Raji (cell line): ENCODE measurements around the gene AIFM1.
A peak's percentile ranks its signal among the peaks of the same experiment; 100 is the strongest.

Experiments used
- POLR2A ChIP-seq: IDR thresholded peaks from 2 replicates; pipeline ENCODE4 v1.6.1; 2011; ENCODE audit warnings: low read depth, low read length, control low read depth; ENCODE audit not compliant: insufficient read depth

AIFM1 gene

DNA sequence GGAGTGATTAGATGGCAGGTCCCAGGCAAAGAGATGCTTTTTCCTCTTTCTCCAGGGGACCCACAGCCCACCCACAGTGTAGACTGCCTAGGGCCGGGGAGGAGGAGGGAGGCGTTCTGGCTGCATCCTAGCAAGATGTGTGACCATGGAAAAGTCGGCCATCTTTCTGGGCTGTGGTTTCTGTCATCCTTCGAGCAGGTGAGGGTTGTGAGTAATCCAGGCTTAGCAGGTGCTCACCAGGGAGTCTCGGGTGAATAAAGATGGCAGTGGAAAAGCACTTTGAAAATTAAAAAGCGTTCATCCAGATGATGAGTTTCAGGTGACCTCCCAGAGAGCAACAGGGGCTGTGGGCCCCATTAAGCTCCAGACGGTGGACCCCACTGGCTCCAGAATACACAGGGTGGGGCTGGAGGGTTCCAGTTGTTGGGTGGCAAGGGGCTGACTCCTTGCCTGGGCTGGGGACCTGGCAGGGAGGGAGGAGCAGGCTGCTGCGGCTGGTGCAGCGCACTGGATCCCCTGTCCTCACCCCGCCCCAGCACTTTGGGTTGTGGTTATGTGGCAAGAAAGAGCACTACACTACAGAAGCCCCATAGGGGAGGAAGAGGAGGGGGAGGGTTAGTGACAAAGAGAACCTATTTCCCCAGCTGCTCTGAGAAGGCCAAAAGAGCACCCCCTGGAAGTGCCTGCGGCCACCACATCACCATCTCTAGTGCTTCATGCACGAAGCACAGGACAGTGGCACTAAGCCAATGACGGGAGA lies 79.0 kb downstream of the AIFM1 start:
- peak; percentile 50; the same call in 1 of the 2 replicates for TF ChIP-seq POLR2A

DNA sequence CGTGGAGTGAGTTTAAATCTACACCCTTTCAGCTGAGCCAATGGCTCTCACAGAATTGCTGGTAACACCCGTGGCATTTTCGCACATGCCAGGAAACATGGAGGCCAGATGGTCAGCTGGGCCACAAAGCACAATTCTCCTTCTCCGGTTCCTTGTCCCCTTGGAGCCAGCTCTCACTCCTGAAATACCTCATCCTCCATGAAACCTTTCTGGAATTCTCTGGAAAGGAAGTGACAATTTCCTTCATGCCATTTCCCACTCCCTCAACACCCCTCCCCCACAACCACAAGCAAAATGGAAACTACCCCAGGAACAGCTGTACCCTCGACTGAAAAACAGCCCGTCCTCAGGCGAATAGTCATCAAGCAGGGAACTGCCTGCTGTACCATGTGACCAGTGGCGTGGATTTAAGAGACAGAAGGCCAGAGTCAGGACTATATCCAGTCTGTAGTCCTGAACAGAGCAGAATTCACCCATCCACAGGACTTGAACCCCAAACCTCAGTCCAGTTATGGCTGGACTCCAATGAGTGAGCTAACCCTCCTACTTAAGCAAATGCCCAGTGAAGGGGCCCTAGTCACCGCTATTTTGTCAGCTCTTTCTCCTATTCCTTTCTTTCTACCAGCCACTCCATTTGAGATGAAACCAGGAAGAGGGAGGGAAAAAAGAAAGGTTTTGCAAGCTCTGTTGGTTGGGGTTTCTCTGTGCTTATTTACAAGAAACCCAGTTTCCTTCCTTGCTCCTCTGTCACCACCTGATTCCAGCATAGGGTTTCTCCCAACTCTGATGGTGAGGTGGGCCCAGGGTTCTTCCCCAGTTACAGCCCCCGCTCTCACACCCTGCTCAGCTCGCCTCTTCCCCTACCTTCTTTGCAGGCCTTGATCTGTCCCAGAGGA lies 79.8 kb downstream of the AIFM1 start:
- TF ChIP-seq POLR2A, result peak; percentile 40; the same call in 1 of the 2 replicates

GRCh38 chrX:130084631-130085237 lies 80.9 kb downstream of the AIFM1 start:
- no peak; the same call in 1 of the 2 replicates for TF ChIP-seq POLR2A

- TF ChIP-seq POLR2A, result peak; percentile 50
Measured at GRCh38 chrX:130083656-130084382, 81.8 kb downstream of the AIFM1 start.

GRCh38 chrX:130083107-130083490 lies 82.5 kb downstream of the AIFM1 start:
- no peak for TF ChIP-seq POLR2A

DNA sequence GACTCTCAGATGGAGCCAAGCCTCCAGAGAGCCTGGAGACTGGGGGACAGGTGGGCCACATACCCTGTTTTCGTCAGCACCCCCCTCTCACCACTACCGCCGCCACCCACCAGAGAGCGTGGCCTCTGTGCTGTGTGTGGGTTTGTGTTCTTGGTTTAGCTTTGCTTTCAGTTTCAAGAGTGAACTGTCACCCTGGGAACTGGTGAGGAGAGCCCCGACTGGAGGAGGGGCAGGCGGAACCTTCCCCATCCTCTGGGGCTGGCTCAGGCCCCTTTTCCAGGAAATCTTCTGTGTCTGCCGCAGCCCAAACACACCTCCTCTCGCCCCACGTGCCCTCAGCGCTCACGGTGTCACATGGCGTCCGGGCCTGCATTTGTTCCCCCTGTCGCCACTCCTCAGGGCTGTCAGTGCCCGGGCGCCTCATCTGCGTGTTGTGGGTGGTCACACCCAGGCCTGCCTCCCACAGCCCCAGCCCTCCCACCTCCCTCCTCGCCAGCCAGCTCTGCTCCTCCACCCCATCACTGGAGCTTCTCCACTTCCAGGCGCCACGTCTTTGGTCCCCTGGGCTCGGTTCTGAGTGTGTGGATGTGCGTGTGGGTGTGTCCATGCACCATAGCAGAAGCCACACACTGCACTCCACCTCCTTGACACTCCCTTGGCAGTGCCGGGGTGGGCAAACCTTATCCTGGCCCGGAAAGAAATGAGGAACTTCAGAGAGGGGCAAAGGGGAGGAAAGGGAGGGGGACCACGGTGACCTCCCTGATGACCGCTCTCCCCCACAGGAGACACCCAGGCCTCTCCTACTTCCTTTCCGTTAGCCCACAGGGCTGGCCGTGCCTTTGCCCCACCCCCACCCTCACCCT lies 83.2 kb downstream of the AIFM1 start:
- TF ChIP-seq POLR2A, result 0 out of 2 replicates have a peak, but pooled peaks have one; percentile 18

GRCh38 chrX:130081421-130082045 lies 84.1 kb downstream of the AIFM1 start:
- no peak for TF ChIP-seq POLR2A

GRCh38 chrX:130080791-130081367 lies 84.8 kb downstream of the AIFM1 start:
- TF ChIP-seq POLR2A, result no peak

DNA sequence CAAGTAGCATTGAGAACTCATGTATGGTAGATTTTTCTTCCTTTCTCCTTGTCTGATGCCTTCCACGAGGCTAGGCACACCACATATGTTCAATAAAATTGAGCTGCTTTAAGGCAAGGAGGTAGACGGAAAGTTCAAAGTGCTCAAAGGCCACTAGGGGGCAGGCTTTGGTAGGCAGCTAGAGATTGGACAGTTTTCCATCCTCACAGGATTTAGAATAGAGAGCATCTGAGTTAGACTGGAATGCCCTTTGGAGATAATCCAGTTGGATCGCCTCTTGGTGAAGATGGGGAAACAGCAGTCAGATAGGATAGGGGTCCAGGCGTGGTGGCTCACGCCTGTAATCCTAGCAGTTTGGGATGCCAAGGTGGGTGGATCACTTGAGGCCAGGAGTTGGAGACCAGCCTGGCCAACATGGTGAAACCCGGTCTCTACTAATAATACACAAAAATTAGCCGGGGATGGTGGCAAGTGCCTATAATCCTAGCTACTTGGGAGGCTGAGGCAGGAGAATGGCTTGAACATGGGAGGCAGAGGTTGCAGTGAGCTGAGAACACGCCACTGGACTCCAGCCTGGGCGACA lies 85.7 kb downstream of the AIFM1 start:
- no peak for TF ChIP-seq POLR2A
